Kidney (tissue), 14 donors: Measurements from ENCODE around the gene CLCNKA. TPM values are rescaled to one million over a fixed set of nuclear protein-coding genes. Genes with fewer than 3 reads are reported as not detected.

Experiments
- DNase-seq, 5 donors: peaks; one replicate each; pipeline ENCODE4 v3.0.0-alpha.2; 2013 to 2020
- FAIRE-seq: peaks from 2 replicates; lab custom pipeline; 2012; peaks lifted over from hg19 to GRCh38; lab: Jason Lieb, UNC
- H3K27ac ChIP-seq, 2 donors: one replicate each; pipeline ENCODE4 v1.7.0; 2013; ENCODE audit warnings: low read depth in 2 of 2, low read length in 2 of 2, inconsistent platforms in 1 of 2
- H3K27me3 ChIP-seq: one replicate; pipeline ENCODE4 v1.7.1; 2013; ENCODE audit warnings: low read length, inconsistent platforms; ENCODE audit not compliant: control insufficient read depth, insufficient read depth
- H3K36me3 ChIP-seq, 3 donors: one replicate each; pipeline versions ENCODE4 v1.7.0 to v1.7.1; 2013; ENCODE audit warnings: low read length in 3 of 3, control low read depth in 1 of 3, inconsistent platforms in 1 of 3; ENCODE audit not compliant: insufficient read depth in 3 of 3, control insufficient read depth in 2 of 3
- H3K4me1 ChIP-seq, 3 donors: one replicate each; pipeline versions ENCODE4 v1.7.0 to v1.7.1; 2013; ENCODE audit warnings: low read length in 3 of 3, inconsistent platforms in 1 of 3, low read depth in 1 of 3; ENCODE audit not compliant: control insufficient read depth in 2 of 3, insufficient read depth in 2 of 3
- H3K4me3 ChIP-seq, 3 donors: one replicate each; pipeline versions ENCODE4 v1.7.0 to v1.8.1; 2013; ENCODE audit warnings: low read length in 3 of 3, control low read depth in 1 of 3, inconsistent platforms in 1 of 3
- H3K9ac ChIP-seq, 3 donors: one replicate each; pipeline versions ENCODE4 v1.7.0 to v1.7.1; 2013; ENCODE audit warnings: low read length in 3 of 3, control low read depth in 1 of 3, inconsistent platforms in 1 of 3
- H3K9me3 ChIP-seq, 3 donors: one replicate each; pipeline versions ENCODE4 v1.7.0 to v1.7.1; 2013; ENCODE audit warnings: low read length in 3 of 3, control low read depth in 1 of 3, inconsistent platforms in 1 of 3; ENCODE audit not compliant: control insufficient read depth in 2 of 3, insufficient read depth in 1 of 3
- CTCF ChIP-seq: IDR thresholded peaks from 3 replicates; pipeline ENCODE4 v1.5.1; 2012; ENCODE audit warnings: mild to moderate bottlenecking, moderate library complexity, borderline replicate concordance; ENCODE audit not compliant: insufficient read depth; ENCODE audit errors: extremely low read depth
- intact Hi-C: fragments of 100-400 bp; cut with DNase I; formaldehyde crosslinking; loops from one replicate; pipeline ENCODE4 v1.11.1; 2022
- polyA plus RNA-seq: library from polyadenylated mRNA; stranded (reverse); fragments of 350-450 nt; fragmentation: Illumina TruSeq; extraction: RNeasy Lipid Tissue Mini Kit (QIAGEN cat#74804); gene quantifications from one replicate; pipeline ENCODE4 v1.2.3, GENCODE V29; 2014; ENCODE audit warnings: low read depth, low replicate concordance; ENCODE audit not compliant: insufficient read depth
- total RNA-seq: library from RNA; stranded (reverse); fragmentation: NEBNext Ultra II Directional; extraction: Animal tissue kit (Norgen Biotek cat#: 25700); gene quantifications from one replicate; pipeline ENCODE4 v1.2.1, GENCODE V29; 2021
- donor health status: control.
- donor health status: control.
- donor health status: control.
- donor health status: control.
- donor health status: control.
- donor health status: DM: yes; HTN: yes; CAD: no.
- donor health status: Normal renal cell carcinoma (clear cell type).

The CLCNKA gene
- total and polyA plus RNA-seq, 2 donors from 2014 or later = 7.8 to 187 TPM

- Histone ChIP-seq H3K36me3 (no peaks in the 10 kb centered on the region), H3K27ac (no peak overlapping the region), H3K9ac (no peak overlapping the region), H3K4me3 (no peak overlapping the region), H3K27me3 (no peaks in the 10 kb centered on the region), H3K4me1 (no peaks in the 10 kb centered on the region), H3K9me3 (no peaks in the 10 kb centered on the region)
- DNase-seq (no peak), FAIRE-seq (no peak)
- no peak for TF ChIP-seq CTCF
- intact Hi-C loops = loop anchor here (5.0 kb wide), 1 partner anchor 177 kb away; no protein-coding TSS in a partner anchor
These were observed 27.8 kb upstream of the CLCNKA start for GRCh38 chr1:15994081-15994480.

- Histone ChIP-seq H3K4me1 (no peaks in the 10 kb centered on the region), H3K9ac (no peak overlapping the region), H3K27ac (no peak overlapping the region), H3K4me3 (no peak overlapping the region), H3K36me3 (no peaks in the 10 kb centered on the region), H3K27me3 (no peaks in the 10 kb centered on the region), H3K9me3 (no peaks in the 10 kb centered on the region)
- intact Hi-C loops = loop anchor here (5.0 kb wide), 1 partner anchor 177 kb away; no protein-coding TSS in a partner anchor
- peak; percentile 78 for TF ChIP-seq CTCF
- no peak for FAIRE-seq
- peak in 3 of 5 donors; percentile 41 to 86 (median 42) for DNase-seq
These were observed 27.1 kb upstream of the CLCNKA start for GRCh38 chr1:15994590-15995351.

DNA sequence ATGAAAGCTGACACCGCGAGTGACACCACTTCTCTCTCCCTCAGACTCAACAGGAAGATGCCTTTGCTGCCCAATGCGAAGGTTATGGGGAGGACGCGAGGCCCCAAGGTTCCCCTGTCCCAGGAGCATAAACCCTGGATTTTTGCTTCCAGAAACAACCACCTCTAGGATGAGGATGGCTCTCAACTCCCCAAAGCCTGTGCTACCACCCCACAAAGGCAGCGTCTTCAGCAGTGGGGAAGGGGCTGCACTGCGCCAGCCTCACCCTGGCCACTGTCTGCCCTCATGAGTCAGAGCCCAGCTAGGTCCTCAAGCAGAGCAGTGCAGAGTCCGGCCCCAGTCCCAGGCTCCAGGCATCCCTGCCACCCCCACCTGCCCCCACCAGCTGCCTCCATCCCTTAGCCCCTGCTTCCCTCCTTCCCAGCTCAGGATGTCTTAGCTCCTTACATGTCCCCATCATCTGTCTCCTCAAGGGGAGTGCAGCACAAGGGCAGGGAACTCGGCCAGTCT lies 24.7 kb upstream of the CLCNKA start:
- intact Hi-C loops = no loop called here
- no peak for FAIRE-seq

More for the DNA sequence above, 24.7 kb upstream of the CLCNKA start:
- no peaks in the 10 kb centered on the region for H3K36me3 ChIP-seq
- H3K4me1 ChIP-seq = no peaks in the 10 kb centered on the region
- H3K27me3 ChIP-seq = no peaks in the 10 kb centered on the region
- no peaks in the 10 kb centered on the region for H3K9me3 ChIP-seq
- no peak overlapping the region for H3K9ac ChIP-seq
- no peak for TF ChIP-seq CTCF
- H3K27ac ChIP-seq = no peak overlapping the region
- DNase-seq = peak in 1 of 5 donors; percentile 42
- H3K4me3 ChIP-seq = no peak overlapping the region
